ENCODE data around the gene LYRM4.

LYRM4 gene

DNA sequence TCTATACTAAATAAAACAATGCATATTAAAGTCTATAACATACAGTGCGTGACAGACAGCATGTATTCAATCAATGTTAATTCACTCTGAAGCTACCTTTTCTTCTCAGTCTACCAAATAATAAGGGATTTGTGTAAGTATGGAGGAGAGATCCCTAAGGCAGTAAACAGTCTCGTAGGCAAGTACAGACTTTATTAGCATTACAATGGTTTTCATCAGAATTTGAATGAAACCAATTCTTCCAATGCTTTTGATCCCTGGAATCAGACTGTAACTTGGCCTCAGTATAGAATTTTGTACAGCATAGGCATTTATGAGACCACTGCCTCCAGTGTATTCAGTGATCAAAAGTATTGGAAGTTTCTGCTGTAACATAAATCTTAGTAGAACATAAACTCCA lies 19.5 kb downstream of the LYRM4 start:
- no peak for DNase-seq

DNA sequence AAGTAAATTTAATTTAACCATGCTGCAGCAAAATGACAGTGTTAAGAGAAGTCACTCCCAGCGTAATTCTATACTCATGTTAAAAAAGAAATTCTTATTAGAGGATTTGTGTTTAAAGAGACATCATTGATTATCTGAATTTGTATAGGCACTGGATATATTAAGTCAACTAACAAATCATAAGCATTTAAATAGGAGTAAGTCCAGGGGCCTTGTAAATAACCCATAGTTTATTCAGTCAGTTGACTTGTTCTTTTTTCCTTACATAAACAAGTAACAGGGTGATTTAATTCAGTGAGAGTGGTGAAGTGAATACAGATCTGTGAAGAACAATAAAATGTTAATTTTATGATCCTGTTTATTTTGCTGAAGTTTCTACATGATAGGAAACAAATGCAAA lies 22.4 kb downstream of the LYRM4 start:
- DNase-seq, result no peak

DNA sequence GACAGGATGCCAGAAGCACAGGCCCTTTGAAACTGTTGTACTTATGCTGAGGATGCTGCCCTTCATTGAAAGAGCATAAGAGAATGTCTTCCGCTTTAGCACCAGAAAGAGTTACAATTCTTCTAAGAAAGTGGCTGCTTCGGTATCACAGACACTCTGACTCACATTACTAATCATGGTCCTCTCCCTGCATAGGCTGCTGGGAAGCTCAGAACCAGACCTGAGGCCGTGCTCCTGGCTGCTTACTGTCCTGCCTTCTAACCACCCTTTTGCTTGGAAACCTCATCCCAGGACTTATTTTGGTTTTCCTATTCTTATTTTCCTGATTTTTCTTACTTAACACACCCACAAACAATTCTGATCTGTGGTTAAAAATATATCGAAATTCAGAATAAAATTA lies 22.9 kb downstream of the LYRM4 start:
- DNase-seq, result no peak

DNA sequence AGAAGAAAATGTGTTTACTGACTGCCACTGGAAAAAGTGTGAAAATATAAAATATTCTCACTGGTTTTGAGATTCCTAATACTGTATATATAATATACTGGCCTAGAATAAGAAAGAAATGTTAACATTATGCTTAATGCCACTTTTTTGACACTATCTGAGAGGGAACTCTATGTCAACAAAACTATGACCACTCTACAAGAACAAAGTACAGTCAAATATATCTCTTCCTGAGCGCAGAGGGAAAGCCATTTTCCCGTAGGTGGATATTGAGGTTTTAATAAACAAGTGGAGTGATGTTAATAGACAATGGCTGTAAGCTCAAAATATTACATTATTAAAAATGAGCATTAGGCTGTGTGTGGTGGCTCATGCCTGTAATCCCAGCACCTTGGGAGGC lies 24.9 kb downstream of the LYRM4 start:
- no peak for DNase-seq

DNA sequence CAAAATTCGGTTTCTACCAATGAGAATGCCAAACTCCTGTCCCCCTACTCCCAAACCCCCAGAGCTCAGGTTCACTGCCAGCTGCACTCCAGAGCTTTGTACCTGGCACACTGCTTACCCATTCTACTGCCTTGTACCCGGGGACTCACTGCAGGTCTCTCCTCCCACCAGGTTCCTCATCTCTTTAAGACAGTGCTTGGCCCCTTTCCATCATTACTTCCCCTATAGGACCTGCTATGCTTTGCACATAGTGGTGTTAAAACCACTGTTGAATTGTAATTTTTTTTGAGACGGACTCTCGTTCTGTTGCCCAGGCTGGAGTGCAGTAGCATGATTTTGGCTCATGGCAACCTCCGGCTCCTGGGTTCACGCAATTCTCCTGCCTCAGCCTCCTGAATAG lies 25.9 kb downstream of the LYRM4 start:
- no peak for DNase-seq

DNA sequence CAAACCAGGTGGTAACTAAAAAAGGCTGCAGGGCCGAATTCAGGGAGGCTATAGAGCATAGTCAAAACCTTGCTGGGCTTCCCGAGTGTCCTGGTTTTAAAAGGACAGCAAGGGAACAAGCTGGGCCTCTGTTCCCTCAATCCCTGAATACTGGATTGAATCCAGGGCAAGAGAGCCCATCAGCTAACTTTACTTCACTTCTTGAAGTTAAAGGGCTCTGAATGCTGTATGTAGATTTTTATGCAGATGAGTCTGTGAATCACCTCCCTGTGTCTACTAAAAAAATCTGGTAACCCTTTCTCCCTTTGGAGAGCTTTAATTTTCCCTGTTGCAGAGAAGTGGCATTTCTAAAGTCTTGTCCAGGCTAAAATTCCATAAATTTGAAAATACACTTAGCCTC lies 29.5 kb downstream of the LYRM4 start:
- no peak for DNase-seq

DNA sequence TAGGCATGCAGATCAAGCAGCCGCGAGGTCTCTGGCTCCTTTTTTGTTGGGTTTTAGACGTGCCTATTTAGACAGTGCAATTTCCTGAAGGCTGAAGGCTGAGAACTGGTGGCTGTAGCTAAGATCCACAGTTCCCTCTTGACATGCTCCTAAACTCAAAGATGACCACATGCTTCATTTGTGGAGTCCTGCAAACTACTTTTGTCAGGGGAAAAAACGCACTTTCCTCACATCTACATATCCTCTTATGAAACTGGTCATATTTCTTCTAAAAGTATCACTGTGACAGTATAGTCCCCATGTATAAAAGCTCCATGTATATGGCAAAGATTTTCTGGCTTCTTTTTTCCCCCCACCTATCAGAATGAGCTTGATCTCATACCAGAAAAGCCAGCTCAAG lies 30.7 kb downstream of the LYRM4 start:
- no peak for DNase-seq

DNA sequence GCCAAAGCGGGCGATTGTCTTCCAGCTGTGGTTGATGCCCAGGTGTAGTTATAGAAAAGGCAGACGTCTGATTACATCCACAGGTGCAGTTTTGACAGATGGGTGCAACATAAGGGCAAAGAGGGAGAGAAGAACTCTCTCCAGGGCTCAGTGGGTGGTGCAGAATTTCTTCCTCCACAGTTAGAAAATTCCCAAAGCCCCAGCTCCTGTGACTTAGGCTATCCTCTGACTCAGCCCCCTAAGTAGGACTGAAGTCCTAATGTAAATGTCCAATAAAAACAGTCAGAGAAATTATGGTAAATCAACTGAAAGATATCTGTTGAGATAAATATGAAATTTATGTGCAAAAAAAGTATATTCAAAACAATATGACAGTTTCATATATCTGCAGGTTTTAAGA lies 31.4 kb downstream of the LYRM4 start:
- DNase-seq, result no peak

DNA sequence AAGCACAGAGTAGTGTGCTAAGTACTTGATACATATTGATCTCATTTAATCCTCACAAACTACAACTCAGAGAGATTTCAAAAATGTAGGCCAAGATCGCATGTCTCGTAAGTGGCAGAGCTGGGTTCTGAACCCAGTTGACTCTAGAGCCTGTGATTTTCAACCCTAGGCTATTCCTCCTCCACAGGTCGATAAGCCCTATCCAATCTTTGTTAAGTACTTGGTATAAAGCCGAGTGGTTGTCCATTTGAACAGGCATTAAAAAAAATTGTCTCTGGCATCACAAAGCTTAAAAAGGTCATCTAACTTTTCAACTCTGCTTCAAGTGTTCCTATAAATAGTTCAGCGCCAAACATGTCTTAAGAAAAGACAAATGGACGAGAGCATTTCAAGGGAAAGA lies 37.4 kb downstream of the LYRM4 start:
- DNase-seq, result no peak

DNA sequence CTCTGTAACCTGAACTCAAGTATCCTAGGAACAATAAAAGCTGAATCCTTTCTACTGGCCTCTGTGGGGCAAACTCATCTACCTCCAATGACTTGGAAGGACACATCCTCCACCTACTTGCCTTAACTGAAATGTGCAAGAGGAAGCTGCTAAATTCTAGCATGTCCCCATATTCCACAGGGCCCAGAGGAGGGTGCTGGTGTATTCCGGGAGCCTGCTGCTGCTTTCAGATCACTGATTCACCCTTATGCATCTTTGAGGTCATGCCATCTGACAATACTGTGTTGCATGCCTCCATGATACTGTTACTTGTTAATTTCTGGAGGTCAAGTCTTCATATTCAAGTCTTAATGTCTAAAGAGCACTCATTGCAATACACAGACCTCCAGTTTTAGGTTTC lies 40.3 kb downstream of the LYRM4 start:
- DNase-seq, result no peak

DNA sequence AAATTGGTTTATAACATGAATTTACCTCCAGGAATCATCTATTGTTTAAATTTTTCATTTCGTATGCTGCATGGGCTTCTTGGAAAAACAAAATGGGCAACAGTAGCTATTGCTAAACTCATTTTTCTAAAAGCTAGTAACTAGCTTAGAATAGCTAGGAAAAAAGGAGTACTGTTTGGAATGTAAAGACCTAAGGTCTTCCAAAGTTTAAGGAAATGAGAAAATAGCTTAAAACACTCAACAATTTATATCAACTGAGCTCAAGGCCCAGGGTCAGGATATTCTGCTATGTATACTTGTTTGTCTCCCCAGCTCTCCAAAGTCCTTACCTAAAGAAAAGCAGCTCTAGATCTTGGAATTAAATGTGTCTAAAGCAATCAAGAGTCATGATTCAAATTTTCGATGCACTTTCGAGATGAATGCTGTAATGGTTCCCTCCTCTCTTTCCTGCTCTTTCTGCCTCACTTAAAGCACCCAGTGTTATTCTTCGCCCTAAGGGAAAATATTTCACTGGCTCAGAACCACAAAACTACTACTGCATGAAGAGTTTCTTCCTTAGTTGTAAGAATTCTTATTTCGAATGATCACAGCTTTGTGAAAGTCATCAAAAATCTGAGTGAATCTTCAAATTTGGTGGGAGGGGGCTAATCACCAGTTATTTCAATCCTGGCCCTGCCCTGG lies 41.6 kb downstream of the LYRM4 start:
- no peak for DNase-seq

DNA sequence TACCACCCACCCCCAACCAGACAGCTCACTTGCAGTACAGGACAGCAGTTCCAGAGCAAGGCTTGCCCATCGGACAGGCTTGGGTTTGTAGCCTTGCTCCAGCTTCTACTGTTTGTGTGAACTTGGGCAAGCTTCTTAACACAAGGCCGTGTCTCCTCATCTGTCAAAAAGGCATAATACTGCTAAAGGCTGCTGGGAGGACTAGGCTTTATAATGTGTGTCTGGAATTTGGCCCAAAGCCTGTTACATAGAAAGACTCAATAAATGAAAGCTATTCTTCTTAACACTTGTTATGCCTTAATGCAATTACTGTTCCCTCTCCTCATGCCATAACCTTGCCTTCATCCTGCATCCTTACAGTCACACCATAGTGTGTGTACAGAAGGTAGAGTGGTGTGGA lies 43.4 kb downstream of the LYRM4 start:
- no peak for DNase-seq

DNA sequence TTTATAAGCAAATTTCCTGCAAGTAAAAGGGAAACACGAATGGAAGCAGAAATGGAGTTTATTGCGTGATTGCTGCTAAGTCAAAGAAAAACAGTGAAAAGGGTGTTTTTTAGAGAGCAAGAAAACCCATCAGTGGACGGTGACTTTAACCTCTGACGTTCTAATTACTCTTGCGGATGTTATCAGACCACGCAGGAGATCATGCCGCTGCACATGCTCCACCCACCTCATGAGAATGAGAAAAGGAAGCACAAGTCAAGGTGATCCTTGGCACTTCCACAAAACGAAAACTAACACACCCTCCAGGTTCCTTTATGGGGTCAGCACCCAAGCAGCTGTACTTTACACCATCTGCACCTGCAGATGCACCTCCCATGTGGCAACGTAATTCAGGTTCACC lies 45.0 kb downstream of the LYRM4 start:
- DNase-seq, result no peak

DNA sequence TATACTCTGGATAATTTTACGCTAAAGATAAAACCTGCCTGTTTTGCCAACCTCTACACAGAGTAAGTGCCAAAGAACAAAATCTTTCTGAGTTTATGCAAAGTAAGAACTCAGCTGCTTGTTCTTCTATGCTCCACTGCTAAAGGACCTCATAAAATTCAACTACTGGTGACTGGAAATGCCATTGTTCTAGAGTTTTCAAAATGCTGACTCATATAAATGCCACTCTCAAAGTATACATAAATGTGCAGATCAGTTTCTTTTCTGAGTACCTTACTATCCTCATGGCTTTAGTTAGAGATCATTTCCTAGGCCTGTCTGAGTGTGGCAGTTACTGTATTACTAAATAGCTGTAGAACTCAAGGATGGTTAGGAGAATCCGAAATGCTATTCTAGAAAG lies 45.6 kb downstream of the LYRM4 start:
- DNase-seq, result no peak

DNA sequence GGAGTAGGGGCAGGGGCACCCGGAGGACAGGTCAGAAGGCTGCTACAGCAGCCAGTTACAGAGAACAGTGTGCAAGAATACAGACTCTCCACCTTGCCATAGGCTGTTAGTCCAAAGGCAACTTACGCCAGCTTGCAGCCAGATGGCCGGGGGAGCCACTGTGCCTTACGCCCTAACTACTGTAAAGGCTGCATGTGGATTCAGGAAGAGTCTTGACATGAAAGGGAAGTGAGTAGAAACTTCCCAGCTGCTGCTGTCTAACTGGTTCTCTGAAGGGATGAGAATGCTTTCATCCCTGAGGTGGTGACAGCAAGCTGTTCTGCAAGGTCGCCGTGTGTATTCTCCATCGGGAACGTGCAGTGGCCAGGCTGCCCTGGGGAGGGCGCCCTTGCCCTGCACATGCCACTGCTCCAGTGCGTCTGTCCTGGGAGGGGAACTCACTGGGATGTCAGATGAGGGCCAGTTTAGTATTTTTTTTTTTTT lies 46.1 kb downstream of the LYRM4 start:
- no peak for DNase-seq

DNA sequence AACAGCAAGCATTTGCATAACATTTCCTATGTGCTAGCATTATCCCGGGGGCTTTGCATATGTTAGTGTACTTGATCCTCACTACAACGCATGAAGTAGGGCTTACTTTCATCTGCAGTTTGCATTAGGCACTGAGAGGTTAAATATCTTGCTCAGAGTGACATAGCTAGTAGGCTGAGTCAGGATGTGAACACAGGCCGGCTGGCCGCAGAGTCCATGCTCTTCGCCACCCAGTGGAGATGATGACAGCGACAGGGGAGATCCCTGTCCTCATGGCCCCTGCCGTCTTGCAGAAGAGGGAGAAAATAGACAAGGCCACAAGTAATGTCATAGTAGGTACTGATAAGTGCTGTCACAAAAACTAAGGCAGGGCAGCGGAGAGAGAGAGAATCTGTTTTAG lies 46.9 kb downstream of the LYRM4 start:
- DNase-seq, result no peak

DNA sequence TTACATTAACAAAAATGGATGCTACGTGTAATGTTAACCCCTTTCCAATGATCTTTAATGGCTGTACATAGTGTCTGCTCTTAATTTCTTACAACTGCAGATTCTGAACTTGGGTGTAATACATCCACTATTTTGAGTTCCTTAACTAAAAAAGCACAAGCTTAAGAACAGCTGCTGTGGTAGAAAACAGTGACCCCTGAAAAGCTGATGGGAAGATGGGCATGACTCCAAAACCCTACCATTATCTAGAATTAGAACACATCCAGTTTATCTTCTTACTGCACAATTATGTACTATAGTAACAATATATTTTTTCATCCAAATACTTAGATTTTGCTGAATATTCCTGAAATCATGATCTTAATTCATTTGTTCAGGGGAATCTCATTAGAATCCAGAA lies 49.3 kb downstream of the LYRM4 start:
- DNase-seq, result no peak

DNA sequence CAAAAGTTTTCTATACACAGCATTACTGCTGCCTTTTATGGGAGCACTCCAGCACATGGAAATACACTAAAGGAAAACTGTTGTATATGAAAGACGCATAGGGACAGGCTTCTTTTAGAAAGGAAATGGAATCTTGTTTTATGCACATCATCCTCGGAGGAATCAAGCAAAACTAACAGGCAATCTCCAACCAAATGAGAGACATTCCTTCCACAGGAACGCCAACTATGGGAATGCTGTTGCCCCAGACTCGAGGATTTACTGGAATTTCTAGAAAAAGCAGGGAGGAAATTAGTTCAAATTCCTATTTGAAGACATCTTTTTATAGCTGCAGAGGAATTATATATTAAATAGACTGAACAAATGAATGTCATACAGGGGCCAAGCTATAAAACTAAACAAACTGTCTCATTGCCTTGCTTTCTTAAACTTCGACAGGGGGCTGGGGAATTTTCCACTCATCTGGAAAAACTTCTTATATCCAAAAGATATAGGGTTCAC lies 52.2 kb downstream of the LYRM4 start:
- no peak for DNase-seq

DNA sequence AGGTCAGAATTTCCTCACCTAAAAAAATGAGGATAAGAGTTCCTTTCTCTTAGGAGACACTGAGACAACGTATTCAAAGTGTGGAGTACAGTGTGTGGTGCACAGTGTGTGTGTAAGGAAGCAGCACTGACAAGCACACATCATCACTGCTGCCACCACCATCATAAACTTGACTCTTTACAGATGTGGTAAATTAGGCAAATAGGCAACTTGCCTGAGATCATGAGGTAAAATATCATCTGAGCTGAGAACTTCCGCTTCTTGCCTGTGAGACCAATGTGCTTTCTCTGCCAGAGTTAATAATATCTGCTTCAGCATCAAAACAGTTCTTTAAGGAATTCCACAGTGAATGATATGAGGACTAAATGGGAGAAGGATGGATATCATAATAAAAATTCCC lies 52.7 kb downstream of the LYRM4 start:
- no peak for DNase-seq

DNA sequence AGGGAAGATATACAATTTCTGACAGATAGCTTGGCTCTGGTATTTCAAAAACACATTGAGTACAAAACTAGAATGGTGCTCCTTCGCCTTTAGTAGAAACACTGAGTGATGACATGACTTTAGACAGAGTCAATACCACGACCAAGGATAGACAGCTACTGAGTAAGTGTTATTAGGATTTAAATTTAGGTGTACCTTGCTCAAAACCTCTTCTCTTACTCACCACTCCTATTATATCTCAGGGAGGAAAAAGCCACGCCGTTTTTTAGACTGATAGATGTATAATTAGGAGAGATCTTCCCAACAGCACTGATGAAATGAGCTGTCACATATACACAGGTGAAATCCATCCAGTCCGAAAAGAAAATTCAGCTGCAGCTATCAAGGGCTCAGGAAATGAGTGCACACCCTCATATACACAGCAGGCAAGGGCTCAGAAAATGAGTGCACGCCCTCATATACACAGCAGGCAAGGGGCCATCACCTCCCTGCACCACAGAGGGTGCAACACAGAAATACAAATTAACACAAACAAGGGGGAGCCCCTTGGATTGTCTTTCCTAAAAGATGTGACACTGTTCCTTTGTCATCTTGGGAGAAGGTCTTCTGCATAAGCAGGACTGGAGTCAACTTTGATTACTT lies 53.7 kb downstream of the LYRM4 start:
- DNase-seq, result no peak

DNA sequence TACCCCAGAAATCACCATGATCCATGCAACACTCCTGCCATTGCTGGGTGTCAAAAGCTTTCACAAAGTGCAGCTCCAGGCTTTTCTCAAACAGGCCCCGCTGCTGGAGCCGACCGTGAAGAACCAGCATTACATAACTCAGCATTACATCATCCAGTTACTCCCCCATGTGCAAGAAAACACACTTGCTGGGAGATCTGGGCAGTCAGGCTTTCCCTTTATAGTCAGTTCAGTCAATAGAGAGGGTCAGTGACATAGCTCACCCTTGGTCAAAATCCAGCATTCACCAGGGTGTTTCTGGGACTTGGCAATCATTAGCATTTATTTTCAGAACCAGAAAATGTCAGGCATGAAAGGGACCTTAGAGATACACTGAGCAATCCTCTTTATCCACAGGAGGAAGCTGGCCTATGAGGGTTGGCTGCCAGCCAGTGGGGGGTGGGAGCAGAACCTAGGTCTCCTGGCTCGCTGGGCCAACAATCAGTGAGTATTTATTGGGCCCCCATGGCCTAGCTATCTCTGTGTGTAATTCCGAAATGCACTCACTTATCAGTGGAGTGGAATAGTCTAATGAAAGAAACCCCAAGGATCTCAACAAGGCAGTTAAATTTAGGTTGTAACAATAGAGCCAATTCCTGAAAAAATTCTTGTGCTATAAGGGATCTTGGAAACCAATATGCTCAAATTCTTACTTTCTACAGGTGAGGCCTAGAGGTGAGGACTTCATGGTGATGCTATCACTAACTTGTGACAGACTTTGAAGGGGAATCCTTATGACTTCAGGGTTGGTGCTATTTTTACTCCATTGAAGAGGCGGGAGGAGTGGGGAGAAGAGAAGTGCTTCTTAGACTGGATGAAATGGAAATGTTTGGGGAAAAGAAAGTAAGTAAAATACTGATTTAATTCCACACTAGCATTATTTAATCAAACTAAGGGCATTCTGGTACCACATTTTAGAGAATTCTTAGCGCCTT lies 54.6 kb downstream of the LYRM4 start:
- no peak for DNase-seq

DNA sequence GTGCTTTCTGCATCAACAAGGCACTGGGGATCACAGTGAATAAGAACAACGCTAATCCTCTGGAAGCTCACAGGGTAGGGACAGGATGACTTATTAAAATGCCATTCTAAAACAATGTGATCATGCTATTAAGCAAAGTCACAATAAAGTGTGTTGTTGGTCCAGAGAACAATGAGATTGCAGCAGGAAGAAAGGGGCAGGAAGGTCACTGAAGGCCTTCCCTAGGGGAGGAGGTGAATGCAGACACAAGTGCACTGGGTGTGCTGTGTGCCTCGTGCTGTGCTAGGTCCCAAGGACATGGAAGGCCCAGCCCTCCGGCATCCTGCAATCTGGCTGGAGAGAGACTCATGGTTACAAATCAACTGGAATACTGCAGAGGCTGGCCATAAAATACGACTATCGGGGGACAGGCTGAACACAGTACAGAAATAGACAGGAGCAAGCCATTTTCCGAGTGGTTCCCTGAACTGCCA lies 55.7 kb downstream of the LYRM4 start:
- no peak for DNase-seq

DNA sequence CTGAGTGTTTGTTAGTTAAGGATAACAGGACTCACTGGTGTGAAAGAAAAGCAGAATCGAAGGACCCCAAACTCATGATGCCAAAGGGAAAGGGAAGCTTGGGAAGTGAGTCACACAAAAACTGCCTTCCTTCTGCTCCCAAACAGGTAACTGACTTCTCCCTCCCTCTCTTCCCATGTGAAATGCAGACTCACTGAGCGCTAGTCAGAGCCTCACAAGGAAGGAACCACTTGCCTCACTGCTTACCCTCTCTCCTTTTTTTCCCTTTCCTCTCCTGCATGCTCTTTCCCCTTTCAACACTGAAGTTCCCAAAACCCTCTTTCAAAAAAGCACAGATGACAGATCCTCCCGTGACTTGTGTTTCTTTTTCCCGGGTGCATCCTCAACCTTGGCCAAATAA lies 56.4 kb downstream of the LYRM4 start:
- no peak for DNase-seq

DNA sequence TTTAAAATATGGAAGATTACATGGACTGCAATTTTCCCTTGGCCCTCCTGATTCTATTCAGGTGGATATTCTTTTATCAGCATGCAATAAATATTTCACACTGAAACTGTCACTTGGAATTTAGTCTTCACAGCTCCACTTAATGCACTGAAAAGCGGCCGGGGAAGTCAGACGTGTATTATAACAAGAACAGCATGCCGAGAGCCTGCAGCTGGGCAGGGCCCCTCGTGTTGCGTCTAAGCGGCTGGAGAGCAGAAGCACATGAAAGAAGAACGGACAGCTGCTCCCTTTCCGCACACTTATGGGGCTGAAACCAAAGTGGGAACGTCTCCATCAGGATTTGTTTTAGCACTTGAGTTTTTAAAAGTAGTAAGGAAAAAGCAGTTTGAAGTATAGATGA lies 57.2 kb downstream of the LYRM4 start:
- no peak for DNase-seq

Measured in NCI-H146 (cell line).